Fibroblast of the aortic adventitia (primary cell): Measurements from ENCODE around the gene NTRK3. TPM values are rescaled to one million over a fixed set of nuclear protein-coding genes. Genes with fewer than 3 reads are reported as not detected.
"Not testable (repeated sequence)": the region's sequence is repeated elsewhere in the genome, so short reads cannot be mapped to it uniquely, and the experiment has no call there.

Experiments
- DNase-seq: peaks from one replicate; pipeline ENCODE4 v3.0.0-alpha.2; 2010; ENCODE audit warnings: low read depth
- H3K4me3 ChIP-seq: 2 replicates; pipeline ENCODE4 v1.5.1; 2011; ENCODE audit warnings: low read depth, mild to moderate bottlenecking, control low read depth, low read length, moderate library complexity
- CTCF ChIP-seq: IDR thresholded peaks from 2 replicates; pipeline ENCODE4 v1.5.1; 2011; ENCODE audit warnings: mild to moderate bottlenecking, low read length, control low read depth, inconsistent platforms; ENCODE audit not compliant: insufficient read depth
- total RNA-seq: library from RNA; depleted of rRNA; stranded (reverse); fragments of >200 nt; gene quantifications from 2 replicates; pipeline ENCODE4 v1.2.3, GENCODE V29; 2012; ENCODE audit warnings: low replicate concordance

NTRK3 gene
- total RNA-seq, 1 donor: 19.6 TPM

DNA sequence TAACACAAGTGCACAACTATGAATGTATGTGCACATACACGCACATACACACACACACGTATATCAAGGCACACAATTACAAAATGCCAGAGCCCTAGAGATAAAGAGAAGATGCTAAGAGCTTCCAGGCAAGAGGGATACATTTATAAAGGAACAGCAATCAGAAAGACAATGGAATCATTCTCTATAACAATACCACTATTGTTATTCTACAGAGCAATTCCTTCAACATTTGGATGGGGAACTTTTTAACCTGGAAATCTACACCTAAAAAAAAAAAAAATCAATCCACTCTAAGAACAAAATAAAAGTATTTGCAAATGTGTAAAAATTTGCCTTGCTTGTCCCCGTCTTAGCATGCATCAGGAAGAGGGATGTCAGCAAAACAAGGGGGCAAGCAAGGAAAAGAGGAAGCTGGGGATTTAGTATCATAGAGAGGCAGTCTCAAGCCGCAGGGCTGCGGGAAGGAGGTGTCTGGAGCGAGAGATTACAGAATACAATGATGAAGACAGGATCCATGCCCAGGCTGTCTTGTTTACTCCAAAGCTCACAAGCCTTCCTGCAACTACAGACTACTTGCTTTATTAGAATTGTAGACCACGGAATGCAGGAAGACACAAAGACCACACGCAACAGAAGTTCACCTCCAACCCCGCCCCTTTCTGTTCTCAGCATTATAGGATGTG lies 220.2 kb downstream of the NTRK3 start:
- TF ChIP-seq CTCF: no peak
- no peak for DNase-seq
- H3K4me3 ChIP-seq: no peak overlapping the region

- DNase-seq: no peak
- TF ChIP-seq CTCF: no peak
- H3K4me3 ChIP-seq: no peak overlapping the region
These were observed 221.2 kb downstream of the NTRK3 start for GRCh38 chr15:88035381-88035780.

DNA sequence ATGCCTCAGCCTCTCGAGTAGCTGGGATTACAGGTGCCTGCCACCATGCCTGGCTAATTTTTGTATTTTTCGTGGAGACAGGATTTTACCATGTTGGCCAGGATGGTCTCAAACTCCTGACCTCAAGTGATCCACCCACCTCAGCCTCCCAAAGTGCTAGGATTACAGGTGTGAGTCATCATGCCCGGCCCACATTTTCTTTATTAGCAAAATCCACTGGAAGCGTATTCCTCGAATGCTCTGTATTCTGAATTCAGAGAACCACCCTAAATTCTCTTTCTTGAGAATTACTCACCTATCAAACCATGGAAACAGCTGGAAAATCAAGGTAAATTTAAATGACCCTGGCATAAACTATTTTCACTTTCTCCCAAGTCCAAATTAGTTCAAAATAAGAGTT lies 223.1 kb downstream of the NTRK3 start:
- not testable (repeated sequence) for DNase-seq, H3K4me3 ChIP-seq

DNA sequence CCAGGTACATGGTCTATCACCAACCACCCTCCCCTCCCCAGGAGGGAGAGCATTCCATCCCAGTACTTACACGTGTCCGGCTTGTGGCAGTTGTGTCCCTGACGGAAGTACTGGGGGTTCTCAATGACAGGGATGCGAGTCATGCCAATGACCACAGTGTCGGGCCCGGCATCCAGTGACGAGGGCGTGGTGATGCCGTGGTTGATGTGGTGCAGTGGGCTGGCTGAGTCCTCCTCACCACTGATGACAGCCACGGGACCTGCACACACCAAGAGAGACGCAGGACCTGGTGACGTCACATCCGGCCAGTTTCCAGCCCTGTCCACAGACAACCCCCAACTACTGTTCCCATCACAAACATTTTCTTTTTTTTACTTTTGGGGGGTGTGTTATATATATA lies 223.8 kb downstream of the NTRK3 start:
- no peak for DNase-seq
- H3K4me3 ChIP-seq: no peak overlapping the region
- no peak for TF ChIP-seq CTCF

GRCh38 chr15:88031461-88031860 lies 225.1 kb downstream of the NTRK3 start:
- no peak for TF ChIP-seq CTCF
- no peak overlapping the region for H3K4me3 ChIP-seq
- no peak for DNase-seq

- no peak for TF ChIP-seq CTCF
- peak; percentile 18 for DNase-seq
- H3K4me3 ChIP-seq: no peak overlapping the region
These were observed 226.8 kb downstream of the NTRK3 start for GRCh38 chr15:88029696-88030095.

GRCh38 chr15:88028024-88028423 lies 228.5 kb downstream of the NTRK3 start:
- no peak for TF ChIP-seq CTCF
- no peak for DNase-seq
- no peak overlapping the region for H3K4me3 ChIP-seq
